K562 (cell line): ENCODE data around the gene PMEPA1. TPM values are rescaled to one million over a fixed set of nuclear protein-coding genes. Genes with fewer than 3 reads are reported as not detected.

Experiments used
- NFIX ChIP-seq: fragments of 250-450 bp; sonication (Bioruptor Pico); IDR thresholded peaks from 2 replicates; pipeline ENCODE4 v1.4.0; 2020; ENCODE audit warnings: low read depth, mild to moderate bottlenecking, moderate library complexity
- PRPF4 ChIP-seq: fragments of 200-400 bp; formaldehyde crosslinking; IDR thresholded peaks from one replicate; pipeline ENCODE4 v1.6.1; 2017; ENCODE audit warnings: low read length, low read depth, mild to moderate bottlenecking; ENCODE audit not compliant: insufficient read depth, poor library complexity, severe bottlenecking
- RB1 ChIP-seq: fragments of 450-650 bp; IDR thresholded peaks from 2 replicates; pipeline ENCODE4 v1.6.1; 2017; ENCODE audit warnings: low read depth, mild to moderate bottlenecking
- ZNF124 ChIP-seq: sonication (generic); formaldehyde crosslinking; IDR thresholded peaks from 2 replicates; pipeline ENCODE4 v1.8.1; 2022; ENCODE audit warnings: missing genetic modification reagents
- ZNF41 ChIP-seq: fragments of 250-450 bp; sonication (Bioruptor Pico); conservative IDR thresholded peaks from 2 replicates; pipeline ENCODE4 v1.4.0; 2020; ENCODE audit warnings: mild to moderate bottlenecking
- polyA plus RNA-seq, 8 experiments: library from polyadenylated mRNA; depleted of rRNA in 4 of 8; stranded (reverse) in 5 of 8; unstranded in 3 of 8; fragments of >200 nt; fragmentation: Nextera tagmentation in 2 of 8; fragmentation: Illumina TruSeq in 1 of 8; extraction: Ambion mirVana in 2 of 8; extraction: Trizol in 1 of 8; gene quantifications; 2 replicates each; pipeline versions ENCODE4 v1.2.1 to v1.2.3, GENCODE V29; 2011 to 2014; ENCODE audit warnings: inconsistent platforms in 1 of 8, missing spikeins in 1 of 8
- total RNA-seq, 7 experiments: library from RNA; depleted of rRNA in 6 of 7; stranded (reverse); fragments of >200 nt in 6 of 7; fragmentation: Illumina TruSeq in 2 of 7; extraction: Trizol in 2 of 7; gene quantifications; 2 replicates each; pipeline versions ENCODE4 v1.2.1 to v1.2.3, GENCODE V29; 2011 to 2021; ENCODE audit warnings: low replicate concordance in 1 of 7
- TF ChIP-seq, protein P1 (sequence below): fragments of 200-600 bp; sonication (generic); IDR thresholded peaks from one replicate; pipeline ENCODE4 v1.6.1; 2012; ENCODE audit warnings: mild to moderate bottlenecking, low read depth, low read length, inconsistent platforms
- TF ChIP-seq, protein P2 (sequence below): fragments of 250-450 bp; sonication (Bioruptor Pico); IDR thresholded peaks from 2 replicates; pipeline ENCODE4 v1.5.0; 2022; ENCODE audit warnings: mild to moderate bottlenecking
- TF ChIP-seq, protein P3 (sequence below): fragments of 250-450 bp; sonication (Bioruptor Pico); IDR thresholded peaks from 2 replicates; pipeline ENCODE4 v1.8.0; 2022; ENCODE audit warnings: moderate library complexity, mild to moderate bottlenecking, inconsistent platforms
- TF ChIP-seq, protein P4 (sequence below): fragments of 450-650 bp; formaldehyde crosslinking; IDR thresholded peaks from 2 replicates; pipeline ENCODE4 v1.4.0; 2022; ENCODE audit warnings: missing genetic modification characterization

Gene PMEPA1
- total and polyA plus RNA-seq, 9 of the 15 experiments (the other 6 are each of a cell fraction or from before 2014, with no cell fraction given), result 0.16 TPM; not detected in 8

- TF ChIP-seq, protein P1, sequence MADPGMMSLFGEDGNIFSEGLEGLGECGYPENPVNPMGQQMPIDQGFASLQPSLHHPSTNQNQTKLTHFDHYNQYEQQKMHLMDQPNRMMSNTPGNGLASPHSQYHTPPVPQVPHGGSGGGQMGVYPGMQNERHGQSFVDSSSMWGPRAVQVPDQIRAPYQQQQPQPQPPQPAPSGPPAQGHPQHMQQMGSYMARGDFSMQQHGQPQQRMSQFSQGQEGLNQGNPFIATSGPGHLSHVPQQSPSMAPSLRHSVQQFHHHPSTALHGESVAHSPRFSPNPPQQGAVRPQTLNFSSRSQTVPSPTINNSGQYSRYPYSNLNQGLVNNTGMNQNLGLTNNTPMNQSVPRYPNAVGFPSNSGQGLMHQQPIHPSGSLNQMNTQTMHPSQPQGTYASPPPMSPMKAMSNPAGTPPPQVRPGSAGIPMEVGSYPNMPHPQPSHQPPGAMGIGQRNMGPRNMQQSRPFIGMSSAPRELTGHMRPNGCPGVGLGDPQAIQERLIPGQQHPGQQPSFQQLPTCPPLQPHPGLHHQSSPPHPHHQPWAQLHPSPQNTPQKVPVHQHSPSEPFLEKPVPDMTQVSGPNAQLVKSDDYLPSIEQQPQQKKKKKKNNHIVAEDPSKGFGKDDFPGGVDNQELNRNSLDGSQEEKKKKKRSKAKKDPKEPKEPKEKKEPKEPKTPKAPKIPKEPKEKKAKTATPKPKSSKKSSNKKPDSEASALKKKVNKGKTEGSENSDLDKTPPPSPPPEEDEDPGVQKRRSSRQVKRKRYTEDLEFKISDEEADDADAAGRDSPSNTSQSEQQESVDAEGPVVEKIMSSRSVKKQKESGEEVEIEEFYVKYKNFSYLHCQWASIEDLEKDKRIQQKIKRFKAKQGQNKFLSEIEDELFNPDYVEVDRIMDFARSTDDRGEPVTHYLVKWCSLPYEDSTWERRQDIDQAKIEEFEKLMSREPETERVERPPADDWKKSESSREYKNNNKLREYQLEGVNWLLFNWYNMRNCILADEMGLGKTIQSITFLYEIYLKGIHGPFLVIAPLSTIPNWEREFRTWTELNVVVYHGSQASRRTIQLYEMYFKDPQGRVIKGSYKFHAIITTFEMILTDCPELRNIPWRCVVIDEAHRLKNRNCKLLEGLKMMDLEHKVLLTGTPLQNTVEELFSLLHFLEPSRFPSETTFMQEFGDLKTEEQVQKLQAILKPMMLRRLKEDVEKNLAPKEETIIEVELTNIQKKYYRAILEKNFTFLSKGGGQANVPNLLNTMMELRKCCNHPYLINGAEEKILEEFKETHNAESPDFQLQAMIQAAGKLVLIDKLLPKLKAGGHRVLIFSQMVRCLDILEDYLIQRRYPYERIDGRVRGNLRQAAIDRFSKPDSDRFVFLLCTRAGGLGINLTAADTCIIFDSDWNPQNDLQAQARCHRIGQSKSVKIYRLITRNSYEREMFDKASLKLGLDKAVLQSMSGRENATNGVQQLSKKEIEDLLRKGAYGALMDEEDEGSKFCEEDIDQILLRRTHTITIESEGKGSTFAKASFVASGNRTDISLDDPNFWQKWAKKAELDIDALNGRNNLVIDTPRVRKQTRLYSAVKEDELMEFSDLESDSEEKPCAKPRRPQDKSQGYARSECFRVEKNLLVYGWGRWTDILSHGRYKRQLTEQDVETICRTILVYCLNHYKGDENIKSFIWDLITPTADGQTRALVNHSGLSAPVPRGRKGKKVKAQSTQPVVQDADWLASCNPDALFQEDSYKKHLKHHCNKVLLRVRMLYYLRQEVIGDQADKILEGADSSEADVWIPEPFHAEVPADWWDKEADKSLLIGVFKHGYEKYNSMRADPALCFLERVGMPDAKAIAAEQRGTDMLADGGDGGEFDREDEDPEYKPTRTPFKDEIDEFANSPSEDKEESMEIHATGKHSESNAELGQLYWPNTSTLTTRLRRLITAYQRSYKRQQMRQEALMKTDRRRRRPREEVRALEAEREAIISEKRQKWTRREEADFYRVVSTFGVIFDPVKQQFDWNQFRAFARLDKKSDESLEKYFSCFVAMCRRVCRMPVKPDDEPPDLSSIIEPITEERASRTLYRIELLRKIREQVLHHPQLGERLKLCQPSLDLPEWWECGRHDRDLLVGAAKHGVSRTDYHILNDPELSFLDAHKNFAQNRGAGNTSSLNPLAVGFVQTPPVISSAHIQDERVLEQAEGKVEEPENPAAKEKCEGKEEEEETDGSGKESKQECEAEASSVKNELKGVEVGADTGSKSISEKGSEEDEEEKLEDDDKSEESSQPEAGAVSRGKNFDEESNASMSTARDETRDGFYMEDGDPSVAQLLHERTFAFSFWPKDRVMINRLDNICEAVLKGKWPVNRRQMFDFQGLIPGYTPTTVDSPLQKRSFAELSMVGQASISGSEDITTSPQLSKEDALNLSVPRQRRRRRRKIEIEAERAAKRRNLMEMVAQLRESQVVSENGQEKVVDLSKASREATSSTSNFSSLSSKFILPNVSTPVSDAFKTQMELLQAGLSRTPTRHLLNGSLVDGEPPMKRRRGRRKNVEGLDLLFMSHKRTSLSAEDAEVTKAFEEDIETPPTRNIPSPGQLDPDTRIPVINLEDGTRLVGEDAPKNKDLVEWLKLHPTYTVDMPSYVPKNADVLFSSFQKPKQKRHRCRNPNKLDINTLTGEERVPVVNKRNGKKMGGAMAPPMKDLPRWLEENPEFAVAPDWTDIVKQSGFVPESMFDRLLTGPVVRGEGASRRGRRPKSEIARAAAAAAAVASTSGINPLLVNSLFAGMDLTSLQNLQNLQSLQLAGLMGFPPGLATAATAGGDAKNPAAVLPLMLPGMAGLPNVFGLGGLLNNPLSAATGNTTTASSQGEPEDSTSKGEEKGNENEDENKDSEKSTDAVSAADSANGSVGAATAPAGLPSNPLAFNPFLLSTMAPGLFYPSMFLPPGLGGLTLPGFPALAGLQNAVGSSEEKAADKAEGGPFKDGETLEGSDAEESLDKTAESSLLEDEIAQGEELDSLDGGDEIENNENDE, result no peak
- TF ChIP-seq, protein P2, sequence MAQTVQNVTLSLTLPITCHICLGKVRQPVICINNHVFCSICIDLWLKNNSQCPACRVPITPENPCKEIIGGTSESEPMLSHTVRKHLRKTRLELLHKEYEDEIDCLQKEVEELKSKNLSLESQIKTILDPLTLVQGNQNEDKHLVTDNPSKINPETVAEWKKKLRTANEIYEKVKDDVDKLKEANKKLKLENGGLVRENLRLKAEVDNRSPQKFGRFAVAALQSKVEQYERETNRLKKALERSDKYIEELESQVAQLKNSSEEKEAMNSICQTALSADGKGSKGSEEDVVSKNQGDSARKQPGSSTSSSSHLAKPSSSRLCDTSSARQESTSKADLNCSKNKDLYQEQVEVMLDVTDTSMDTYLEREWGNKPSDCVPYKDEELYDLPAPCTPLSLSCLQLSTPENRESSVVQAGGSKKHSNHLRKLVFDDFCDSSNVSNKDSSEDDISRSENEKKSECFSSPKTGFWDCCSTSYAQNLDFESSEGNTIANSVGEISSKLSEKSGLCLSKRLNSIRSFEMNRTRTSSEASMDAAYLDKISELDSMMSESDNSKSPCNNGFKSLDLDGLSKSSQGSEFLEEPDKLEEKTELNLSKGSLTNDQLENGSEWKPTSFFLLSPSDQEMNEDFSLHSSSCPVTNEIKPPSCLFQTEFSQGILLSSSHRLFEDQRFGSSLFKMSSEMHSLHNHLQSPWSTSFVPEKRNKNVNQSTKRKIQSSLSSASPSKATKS (CRISPR knock-in tag), result no peak
- no peak for TF ChIP-seq ZNF41 (CRISPR knock-in tag)
- TF ChIP-seq, protein P3, sequence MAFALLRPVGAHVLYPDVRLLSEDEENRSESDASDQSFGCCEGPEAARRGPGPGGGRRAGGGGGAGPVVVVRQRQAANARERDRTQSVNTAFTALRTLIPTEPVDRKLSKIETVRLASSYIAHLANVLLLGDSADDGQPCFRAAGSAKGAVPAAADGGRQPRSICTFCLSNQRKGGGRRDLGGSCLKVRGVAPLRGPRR, result no peak
- TF ChIP-seq, protein P4, sequence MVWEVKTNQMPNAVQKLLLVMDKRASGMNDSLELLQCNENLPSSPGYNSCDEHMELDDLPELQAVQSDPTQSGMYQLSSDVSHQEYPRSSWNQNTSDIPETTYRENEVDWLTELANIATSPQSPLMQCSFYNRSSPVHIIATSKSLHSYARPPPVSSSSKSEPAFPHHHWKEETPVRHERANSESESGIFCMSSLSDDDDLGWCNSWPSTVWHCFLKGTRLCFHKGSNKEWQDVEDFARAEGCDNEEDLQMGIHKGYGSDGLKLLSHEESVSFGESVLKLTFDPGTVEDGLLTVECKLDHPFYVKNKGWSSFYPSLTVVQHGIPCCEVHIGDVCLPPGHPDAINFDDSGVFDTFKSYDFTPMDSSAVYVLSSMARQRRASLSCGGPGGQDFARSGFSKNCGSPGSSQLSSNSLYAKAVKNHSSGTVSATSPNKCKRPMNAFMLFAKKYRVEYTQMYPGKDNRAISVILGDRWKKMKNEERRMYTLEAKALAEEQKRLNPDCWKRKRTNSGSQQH (CRISPR knock-in tag), result no peak
- TF ChIP-seq PRPF4, result no peak
- no peak for TF ChIP-seq NFIX (CRISPR knock-in tag)
- TF ChIP-seq ZNF124 (CRISPR knock-in tag), result no peak
- TF ChIP-seq RB1, result no peak
Measured at GRCh38 chr20:57680131-57680716, 29.6 kb downstream of the PMEPA1 start (continued).
